ENCODE results near the gene RASA3. TPM values are rescaled to one million over a fixed set of nuclear protein-coding genes. Genes with fewer than 3 reads are reported as not detected.

Gene RASA3
- total RNA-seq, 1 experiment from 2014 or later, result 22.3 TPM

DNA sequence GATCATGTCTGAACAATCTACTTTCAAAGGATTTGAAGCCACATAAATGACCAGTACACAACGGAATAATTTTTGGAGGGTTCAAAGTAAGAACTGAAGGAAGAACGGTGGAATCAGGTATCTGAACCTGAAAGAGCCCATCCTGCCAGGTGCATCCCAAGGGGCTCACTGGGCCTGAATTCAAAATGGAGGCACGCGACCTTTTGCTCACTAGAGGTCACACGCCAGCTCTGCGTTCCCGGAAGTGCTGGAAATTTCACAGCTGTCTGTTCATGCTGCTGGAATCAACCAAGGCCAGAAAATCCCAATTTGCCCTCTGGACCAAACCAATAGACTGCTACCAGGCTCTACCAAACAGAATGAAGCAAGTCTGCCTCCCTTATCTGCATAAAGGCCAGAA lies 4.2 kb upstream of the RASA3 start:
- POLR2A ChIA-PET, result no interaction called here
- peak; percentile 7 for DNase-seq (ENCODE audit: low spot score)
- TF ChIP-seq, protein P1, sequence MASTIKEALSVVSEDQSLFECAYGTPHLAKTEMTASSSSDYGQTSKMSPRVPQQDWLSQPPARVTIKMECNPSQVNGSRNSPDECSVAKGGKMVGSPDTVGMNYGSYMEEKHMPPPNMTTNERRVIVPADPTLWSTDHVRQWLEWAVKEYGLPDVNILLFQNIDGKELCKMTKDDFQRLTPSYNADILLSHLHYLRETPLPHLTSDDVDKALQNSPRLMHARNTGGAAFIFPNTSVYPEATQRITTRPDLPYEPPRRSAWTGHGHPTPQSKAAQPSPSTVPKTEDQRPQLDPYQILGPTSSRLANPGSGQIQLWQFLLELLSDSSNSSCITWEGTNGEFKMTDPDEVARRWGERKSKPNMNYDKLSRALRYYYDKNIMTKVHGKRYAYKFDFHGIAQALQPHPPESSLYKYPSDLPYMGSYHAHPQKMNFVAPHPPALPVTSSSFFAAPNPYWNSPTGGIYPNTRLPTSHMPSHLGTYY (CRISPR knock-in tag; IDR thresholded peaks at IDR 0.05), result no peak
- no peak for TF ChIP-seq ZNF121 (CRISPR knock-in tag; IDR thresholded peaks at IDR 0.05)
- no peak for TF ChIP-seq ATF2 (CRISPR knock-in tag; IDR thresholded peaks at IDR 0.05; ENCODE audit: borderline replicate concordance, low read depth)
- TF ChIP-seq ETV6 (CRISPR knock-in tag; IDR thresholded peaks at IDR 0.05), result no peak
- no peak for TF ChIP-seq SOX15 (CRISPR knock-in tag; IDR thresholded peaks at IDR 0.05)
- TF ChIP-seq NR3C1 (CRISPR knock-in tag; conservative IDR thresholded peaks at IDR 0.05; ENCODE audit: low read depth), result no peak
- TF ChIP-seq ZNF219 (CRISPR knock-in tag; IDR thresholded peaks at IDR 0.05; ENCODE audit: borderline replicate concordance), result no peak
- TF ChIP-seq JUN (CRISPR knock-in tag; IDR thresholded peaks at IDR 0.05), result no peak
- no peak for TF ChIP-seq CREM (CRISPR knock-in tag; IDR thresholded peaks at IDR 0.05)

GRCh38 chr13:114135731-114136171 lies 3.3 kb upstream of the RASA3 start:
- peaks cover 7% of the 10 kb centered on the region for H3K9me3 Mint-ChIP-seq
- TF ChIP-seq AFF4 (CRISPR knock-in tag; IDR thresholded peaks at IDR 0.05; ENCODE audit: borderline replicate concordance) (no peak), ZNF219 (CRISPR knock-in tag; IDR thresholded peaks at IDR 0.05; ENCODE audit: borderline replicate concordance) (no peak), SMAD3 (CRISPR knock-in tag; IDR thresholded peaks at IDR 0.05; ENCODE audit: borderline replicate concordance) (no peak)
- peaks cover 16% of the 10 kb centered on the region for H3K4me1 Mint-ChIP-seq
- DNase-seq (ENCODE audit: low spot score), result peak; percentile 20
- POLR2A ChIA-PET, result no interaction called here
- 0 out of 2 replicates have a peak, but pooled peaks cover 4% of the 10 kb centered on the region for H3K36me3 Mint-ChIP-seq
- peaks cover 9% of the 10 kb centered on the region for H3K27me3 Mint-ChIP-seq (ENCODE audit: low read depth)
- H3K27ac Mint-ChIP-seq, result no peak overlapping the region
- ATAC-seq, result no peak
- H3K4me3 Mint-ChIP-seq, result no peak overlapping the region
- CTCF ChIA-PET, result interaction anchor here (1.0 kb wide), 1 partner anchor 17 kb away, joined by 3 read pairs; no protein-coding TSS in a partner anchor

More for the DNA sequence above, 4.2 kb upstream of the RASA3 start:
- ATAC-seq, result no peak
- CTCF ChIA-PET, result no interaction called here
- peaks cover 8% of the 10 kb centered on the region for H3K4me1 Mint-ChIP-seq
- H3K36me3 Mint-ChIP-seq, result 0 out of 2 replicates have a peak, but pooled peaks cover 4% of the 10 kb centered on the region
- peaks cover 3% of the 10 kb centered on the region for H3K27me3 Mint-ChIP-seq (ENCODE audit: low read depth)
- no peak overlapping the region for H3K27ac Mint-ChIP-seq
- peaks cover 7% of the 10 kb centered on the region for H3K9me3 Mint-ChIP-seq
- no peak overlapping the region for H3K4me3 Mint-ChIP-seq

- peaks cover 7% of the 10 kb centered on the region for H3K9me3 Mint-ChIP-seq
- peak; percentile 4 for DNase-seq (ENCODE audit: low spot score)
- no peak overlapping the region for H3K4me3 Mint-ChIP-seq
- H3K4me1 Mint-ChIP-seq, result peaks cover 21% of the 10 kb centered on the region
- 0 out of 2 replicates have a peak, but pooled peaks cover 4% of the 10 kb centered on the region for H3K36me3 Mint-ChIP-seq
- ChIA-PET POLR2A (no interaction called here), CTCF (interaction anchor here (1.0 to 1.3 kb wide), 2 partner anchors 16 to 22 kb away, joined by 3 to 4 read pairs; no protein-coding TSS in a partner anchor)
- no peak for ATAC-seq
- peak overlapping the region; percentile 21 for H3K27ac Mint-ChIP-seq
- peaks cover 10% of the 10 kb centered on the region for H3K27me3 Mint-ChIP-seq (ENCODE audit: low read depth)
- TF ChIP-seq JAZF1 (CRISPR knock-in tag; IDR thresholded peaks at IDR 0.05) (no peak), NR2C2 (CRISPR knock-in tag; IDR thresholded peaks at IDR 0.05) (no peak), ESRRA (CRISPR knock-in tag; IDR thresholded peaks at IDR 0.05; ENCODE audit: borderline replicate concordance) (no peak), ZNF219 (CRISPR knock-in tag; IDR thresholded peaks at IDR 0.05; ENCODE audit: borderline replicate concordance) (no peak), RELA (CRISPR knock-in tag; IDR thresholded peaks at IDR 0.05; ENCODE audit: borderline replicate concordance) (no peak), ZNF425 (CRISPR knock-in tag; conservative IDR thresholded peaks at IDR 0.05) (no peak), ZNF263 (CRISPR knock-in tag; IDR thresholded peaks at IDR 0.05; ENCODE audit: low read depth) (no peak), IRF2 (CRISPR knock-in tag; IDR thresholded peaks at IDR 0.05; ENCODE audit: borderline replicate concordance, low read depth) (no peak), SMAD4 (CRISPR knock-in tag; IDR thresholded peaks at IDR 0.05) (no peak), ATF6 (CRISPR knock-in tag; IDR thresholded peaks at IDR 0.05) (no peak), CBFB (CRISPR knock-in tag; IDR thresholded peaks at IDR 0.05; ENCODE audit: low read depth) (no peak)
These were observed 2.7 kb upstream of the RASA3 start for GRCh38 chr13:114134944-114135610.
